GM21360 (cell line): ENCODE measurements around the gene SLFN14.
"Not testable (repeated sequence)": the region's sequence is repeated elsewhere in the genome, so short reads cannot be mapped to it uniquely, and the experiment has no call there.

Source experiments
- ATAC-seq: cut with Tn5 transposase; IDR thresholded peaks from one replicate; pipeline ENCODE4 v1.9.1; 2021; ENCODE audit warnings: mild to moderate bottlenecking, moderate library complexity; ENCODE audit not compliant: unreplicated experiment

The SLFN14 gene

DNA sequence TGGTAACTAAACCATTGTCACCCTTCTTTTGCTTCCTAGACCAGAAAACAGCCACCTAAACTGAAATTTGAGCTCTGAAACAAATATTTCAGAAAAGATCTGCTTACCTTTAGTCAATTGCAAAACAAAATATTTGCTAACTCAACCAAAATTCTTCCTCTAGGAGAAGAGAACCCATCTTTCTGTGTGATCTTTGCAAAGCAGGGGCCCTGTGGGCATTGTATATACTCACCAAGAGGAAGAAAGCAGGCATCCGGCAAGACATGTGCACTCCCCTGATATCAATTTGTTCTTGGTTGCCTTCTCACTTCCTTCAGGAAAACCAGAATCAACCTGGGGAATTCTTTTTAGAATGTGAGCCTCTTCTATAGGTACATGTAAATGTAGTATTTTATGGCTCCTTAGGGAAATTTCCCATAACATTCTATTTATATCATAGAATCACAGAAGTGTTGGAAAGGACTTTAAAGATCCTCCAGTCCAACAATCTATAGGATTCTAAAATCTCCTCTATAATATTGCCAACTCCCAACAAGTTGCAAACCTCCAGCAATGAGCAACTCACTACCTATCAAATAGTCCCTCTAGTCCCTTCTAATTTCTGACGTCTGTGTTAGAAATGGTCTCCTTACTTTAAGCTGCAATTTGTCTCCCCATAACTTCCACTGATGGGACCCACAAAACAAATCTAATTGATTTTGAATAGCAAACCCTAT lies 966 bp downstream of the SLFN14 start:
- ATAC-seq, result no peak

DNA sequence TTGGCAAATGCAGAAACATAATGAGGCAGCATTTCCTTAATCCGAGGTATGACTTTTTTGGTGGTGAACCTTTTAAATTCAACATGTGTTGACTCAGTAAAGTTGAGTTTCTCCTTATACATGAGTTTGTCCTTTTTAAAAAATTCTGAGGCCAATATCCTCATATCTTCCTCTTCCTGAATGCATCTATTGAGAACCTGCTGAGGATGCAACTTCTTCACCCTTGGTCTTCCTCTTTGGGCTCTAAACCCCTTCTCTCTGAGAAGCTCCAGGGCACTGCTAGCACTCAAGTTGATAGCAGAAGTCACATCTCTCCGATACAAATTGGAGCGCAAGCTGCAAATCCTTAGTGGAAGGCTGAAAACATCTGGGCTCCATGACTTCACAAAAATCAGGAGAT lies 3.3 kb downstream of the SLFN14 start:
- ATAC-seq, result no peak

DNA sequence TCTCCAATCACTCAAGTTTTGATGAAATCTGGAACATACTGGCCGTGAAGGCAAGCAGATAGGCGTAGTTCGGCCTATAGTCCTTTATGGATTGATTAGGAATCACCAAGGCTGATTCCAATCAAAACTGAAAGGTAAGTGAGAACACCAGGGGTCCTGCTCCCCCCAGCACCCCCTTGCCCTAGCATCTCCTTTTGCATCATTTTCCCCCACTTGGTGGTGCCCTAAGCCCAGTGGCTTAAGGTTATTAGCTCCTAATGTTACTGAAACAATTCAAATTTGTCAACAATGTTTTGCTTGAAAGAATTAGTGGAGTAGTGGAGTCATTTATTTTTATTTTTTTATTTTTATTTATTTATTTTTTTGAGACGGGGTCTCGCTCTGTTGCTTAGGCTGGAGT lies 4.9 kb downstream of the SLFN14 start:
- ATAC-seq, result no peak

DNA sequence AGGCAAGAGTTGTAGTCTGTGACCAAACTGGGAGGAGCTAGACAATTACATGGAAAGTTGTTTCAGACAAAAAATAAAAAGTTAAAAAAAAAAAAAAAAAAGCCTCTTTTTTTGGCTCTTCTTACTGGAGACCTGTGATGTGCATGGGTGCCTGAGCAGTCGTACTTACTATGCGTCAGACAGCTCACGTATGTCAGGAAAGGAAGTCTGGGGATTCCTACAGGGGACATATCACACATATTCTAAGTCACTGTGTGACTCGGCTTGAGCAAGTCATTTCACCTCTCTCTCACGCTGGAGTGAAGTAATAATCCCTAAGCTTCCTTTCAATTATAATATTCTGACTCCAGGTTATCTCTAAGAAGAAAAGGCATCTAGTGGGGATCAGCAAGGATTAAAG lies 6.0 kb downstream of the SLFN14 start:
- ATAC-seq, result no peak

DNA sequence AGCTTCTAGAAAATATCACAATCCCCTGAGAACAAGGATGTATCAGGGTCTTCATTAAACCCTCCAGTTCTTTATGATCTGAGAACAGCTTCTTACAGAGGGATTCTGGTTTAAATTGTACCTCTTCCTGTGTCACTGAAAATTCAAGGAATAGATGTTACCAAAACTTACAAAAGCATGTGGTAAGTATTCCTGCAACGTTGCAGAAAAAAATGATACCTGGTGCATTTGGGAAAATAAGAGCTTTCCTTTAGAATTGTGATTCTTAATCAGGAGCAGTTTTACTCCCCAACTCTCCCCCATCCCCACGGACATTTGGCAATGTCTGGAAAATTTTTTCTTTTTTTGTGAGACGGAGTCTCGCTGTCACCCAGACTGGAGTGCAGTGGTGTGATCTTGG lies 7.3 kb downstream of the SLFN14 start:
- ATAC-seq, result no peak

DNA sequence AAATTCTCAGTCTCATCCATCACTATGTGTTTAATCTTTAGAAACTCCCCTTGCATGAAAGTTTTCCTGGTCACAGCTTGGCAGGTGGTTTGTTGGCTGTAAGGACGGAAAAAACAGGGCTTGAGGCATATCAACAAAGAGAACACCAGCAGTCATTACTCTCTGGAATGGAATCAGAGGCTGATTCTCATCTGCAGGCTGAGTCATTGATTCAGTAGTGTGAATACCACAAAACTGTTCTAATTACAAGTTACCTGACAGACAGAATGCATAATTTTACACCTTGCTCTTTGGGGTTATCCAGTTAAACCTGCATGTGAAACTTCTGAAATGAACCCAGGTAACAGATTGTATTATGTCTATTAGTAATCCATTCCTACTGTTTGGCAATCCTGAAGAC lies 11.6 kb downstream of the SLFN14 start:
- no peak for ATAC-seq

DNA sequence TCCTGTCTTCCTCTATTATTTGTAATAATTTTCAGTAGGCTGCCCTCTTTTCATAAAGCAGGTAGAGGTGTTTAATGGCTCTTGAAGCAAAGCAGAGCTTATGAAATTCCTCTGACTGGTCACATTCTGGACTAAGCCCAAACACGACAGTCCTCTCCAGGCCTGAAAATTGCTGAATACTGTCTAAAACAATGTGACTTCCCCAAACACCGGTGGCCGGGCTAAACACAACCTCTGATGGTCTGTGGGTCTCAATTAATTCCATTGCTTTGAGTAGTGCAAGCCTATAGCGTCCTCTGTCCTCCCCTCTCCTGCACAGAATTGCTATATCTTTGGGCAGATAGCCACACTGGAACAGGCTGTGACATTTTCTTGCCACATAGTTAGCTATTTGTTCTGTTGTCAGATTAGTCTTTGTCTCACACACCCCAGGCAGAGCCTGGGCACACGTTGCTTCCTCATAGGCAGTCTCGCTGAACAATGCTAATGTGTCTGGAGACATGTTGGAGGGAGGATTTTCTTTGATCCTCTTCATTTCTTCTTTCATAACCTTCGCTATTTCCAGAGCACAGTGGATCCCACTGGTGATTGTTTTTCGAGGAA lies 12.3 kb downstream of the SLFN14 start:
- ATAC-seq, result no peak

DNA sequence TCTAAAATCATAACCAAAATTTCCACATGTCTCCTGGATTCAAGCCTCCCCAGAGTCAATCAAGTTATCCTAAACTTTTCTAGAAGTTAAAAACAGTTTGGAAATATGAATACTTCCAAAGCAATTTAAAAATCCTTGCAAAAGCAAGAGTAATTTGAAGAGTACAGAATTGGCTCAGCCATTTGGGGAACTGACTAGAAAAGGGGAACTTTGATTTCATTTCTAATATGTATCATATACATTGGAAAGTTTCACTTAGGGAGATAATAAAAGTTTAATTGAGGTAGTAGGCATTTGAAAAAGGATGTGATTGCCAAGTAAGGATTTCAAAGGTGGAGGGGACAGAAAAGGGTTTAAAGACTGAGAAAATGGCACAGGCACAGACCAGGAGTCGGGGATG lies 14.1 kb downstream of the SLFN14 start:
- ATAC-seq, result no peak

DNA sequence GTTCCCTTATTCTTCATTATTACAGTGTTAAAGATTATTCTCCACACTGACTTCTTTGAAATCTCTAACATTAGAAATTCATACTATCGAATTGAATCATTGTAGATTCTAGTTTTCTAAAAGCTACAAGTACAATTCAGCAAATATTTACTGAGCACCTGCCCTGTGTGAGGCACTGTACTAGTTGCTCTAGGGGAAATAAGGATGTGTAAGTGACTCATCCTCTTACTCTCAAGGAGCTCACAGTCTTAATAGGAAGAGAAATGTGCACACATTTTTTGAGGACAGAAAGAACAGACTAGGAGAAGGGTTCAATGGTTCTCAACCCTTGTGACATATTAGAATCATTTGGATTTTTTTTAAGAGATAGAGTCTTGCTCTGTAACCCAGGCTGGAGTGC lies 15.5 kb downstream of the SLFN14 start:
- no peak for ATAC-seq

DNA sequence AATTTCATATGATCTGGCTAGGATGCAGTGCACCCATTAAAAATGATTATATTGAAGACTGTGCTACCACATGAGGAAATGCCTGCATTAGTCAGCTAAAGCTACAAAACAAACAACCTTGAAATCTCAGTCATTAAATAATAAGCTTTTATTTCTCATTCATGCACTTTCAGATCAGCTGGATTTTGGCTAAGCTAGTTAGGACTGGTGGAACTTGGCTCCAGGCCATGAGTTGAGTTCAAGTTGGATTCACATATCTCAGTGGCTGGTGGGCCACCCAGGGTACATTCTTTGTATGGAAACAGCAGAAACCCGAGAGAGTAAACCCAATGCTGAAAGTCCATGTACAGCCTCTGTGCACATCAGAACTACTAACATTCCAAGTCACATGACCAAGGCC lies 16.8 kb downstream of the SLFN14 start:
- no peak for ATAC-seq

DNA sequence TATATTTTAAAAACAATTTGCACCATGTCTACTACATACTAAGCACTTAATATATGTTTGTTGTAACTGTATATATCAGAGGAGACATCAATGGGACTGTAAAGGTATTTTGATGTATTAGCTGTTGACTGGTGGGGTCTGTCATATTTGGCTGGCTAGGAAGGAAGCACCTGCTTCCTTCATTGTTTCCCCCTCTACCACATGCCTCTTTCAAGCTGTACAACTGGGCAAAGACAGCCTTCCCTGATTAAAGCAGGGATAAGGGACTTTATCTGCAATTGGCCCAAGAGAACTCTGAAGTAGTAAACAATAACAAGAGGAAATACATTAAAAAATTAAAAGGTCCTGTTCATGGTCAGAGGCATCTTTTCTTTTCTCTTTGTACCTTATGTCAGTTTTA lies 17.6 kb downstream of the SLFN14 start:
- no peak for ATAC-seq

DNA sequence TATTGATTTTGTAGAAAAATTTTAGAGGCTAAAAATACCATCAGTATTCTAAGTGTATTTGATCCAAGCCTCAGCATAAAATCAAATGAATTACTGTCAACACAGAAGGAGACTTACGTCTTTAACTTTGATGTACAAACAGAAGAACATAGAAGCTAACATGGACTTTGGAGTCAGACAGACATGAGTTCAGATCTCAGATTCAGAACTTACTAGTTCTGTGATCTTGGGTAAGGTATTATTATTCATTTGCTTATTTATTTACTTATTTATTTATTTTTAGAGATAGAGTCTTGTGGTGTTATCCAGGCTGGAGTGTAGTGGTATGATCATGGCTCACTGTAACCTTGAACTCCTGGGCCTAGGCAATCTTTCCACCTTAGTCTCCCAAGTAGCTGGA lies 19.2 kb downstream of the SLFN14 start:
- ATAC-seq, result no peak

DNA sequence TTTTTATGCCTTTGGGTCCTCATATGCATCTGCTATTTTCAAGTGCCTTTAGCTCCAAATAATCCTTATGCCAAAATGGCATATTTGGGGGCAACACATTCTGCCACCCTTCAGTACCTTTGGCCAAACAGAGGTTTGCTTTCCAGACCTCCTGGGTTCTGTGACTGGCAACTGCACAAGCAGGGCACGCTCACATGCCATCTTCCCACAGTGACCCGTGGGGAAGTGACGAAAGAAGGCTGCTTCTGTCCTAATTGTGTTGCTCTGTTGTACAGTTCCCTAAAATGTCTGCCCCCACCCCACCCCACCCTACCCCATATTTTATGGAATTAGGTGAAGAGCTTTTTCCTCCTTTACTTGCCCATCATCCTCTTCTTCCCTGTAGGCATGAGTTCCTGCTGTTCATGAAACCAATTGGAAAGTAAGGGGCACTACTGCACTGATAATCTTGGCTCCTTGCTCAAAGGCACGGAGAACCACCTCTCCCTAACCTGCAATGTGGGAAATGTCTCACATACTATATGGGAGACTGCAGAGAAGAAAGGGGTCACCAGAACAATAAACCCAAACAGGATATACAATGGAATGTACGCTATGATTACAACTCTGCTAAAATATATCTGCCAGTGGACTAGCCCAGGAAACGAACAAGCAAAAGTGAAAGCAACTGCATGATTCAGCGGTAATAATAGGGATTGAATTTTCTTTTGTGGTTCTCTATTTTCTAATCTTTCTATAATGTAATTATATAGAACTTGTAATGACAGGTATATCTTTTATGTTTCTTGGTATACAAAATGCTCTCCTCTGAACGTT lies 19.8 kb downstream of the SLFN14 start:
- no peak for ATAC-seq

DNA sequence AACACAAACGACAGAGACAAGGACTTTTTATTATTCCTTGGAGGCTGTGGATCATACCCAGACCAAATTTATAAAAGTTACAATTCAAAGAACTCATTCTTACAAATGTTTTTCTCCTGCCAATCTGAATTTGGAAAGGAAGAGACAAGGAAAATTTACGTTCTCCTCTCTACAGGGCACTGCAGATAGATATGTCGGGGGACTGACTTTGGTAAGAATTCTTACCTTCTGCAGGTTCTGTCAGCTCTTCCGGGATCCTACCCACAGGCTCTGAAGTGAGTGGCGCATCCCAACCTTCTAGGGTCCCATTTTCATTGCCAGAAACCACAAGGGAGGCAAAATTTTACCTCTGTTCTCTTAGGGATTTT lies 21.0 kb downstream of the SLFN14 start:
- ATAC-seq, result no peak

DNA sequence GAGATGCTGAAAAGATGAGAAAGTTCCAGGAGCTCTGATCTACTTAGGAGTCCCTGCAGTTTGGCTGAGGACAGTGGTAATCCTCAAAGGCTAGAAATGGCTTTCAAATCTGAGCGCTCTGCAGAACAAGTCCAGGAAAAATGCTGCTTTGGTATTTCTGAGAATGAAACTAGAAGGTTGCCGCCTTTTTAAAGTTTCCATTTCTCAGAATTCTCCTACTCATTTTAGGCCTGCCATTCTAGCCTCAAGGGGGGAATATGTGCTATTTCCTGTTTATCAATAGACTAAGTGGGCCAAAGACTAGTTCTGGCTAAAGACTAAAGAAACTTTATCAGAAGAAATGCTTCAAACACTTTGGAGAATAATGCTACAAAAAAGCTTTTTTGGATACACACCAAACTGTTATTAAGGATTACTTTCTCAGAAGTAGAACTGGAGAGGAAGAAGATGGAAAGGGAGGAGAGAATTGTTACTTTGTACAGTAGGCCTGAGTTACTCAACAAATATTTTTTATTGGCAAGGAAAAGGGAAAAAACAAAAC lies 22.9 kb downstream of the SLFN14 start, which contains the start of gene SLFN12L:
SLFN12L (minus strand) TSS at position 78 of the 541 bp plus-strand sequence. CDS start 15,314 bp downstream, outside the sequence.
- no peak for ATAC-seq

DNA sequence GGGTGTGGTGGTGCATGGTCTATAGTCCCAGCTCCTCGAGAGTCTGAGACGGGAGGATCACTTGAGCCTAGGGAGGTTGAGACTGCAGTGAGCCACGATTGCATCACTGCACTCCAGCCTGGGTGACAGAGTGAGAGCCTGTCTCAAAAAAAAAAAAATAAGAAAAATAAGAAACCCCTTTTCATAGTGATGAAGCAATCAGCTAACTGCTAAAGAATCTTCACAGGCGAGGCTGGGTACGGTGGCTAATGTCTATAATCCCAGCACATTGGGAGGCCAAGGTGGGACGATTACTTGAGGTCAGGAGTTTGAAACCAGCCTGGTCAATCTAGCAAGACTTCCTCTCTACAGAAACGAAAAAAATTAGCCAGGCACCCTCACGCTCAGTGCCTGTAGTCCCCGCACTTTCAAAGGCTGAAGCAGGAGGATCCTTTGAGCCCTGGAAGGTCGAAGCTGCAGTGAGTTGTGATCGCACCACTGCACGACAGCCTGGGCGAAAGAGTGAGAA lies 23.9 kb downstream of the SLFN14 start:
- ATAC-seq, result no peak

DNA sequence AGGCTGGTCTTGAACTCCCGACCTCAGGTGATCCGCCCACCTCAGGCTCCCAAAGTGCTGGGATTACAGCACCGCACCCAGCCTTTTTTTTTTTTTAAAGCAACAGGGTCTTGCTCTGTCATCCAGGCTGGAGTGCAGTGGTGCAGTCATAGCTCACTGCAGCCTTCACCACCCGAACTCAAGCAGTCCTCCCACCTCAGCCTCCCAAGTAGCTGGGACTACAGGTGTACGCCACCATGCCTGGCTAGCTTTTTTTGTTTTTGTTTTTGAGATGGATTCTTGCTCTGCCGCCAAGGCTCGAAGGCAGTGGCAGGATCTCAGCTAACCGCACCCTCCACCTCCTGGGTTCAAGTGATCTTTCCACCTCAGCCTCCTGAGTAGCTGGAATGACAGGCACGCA lies 25.2 kb downstream of the SLFN14 start:
- ATAC-seq, result not testable (repeated sequence)

DNA sequence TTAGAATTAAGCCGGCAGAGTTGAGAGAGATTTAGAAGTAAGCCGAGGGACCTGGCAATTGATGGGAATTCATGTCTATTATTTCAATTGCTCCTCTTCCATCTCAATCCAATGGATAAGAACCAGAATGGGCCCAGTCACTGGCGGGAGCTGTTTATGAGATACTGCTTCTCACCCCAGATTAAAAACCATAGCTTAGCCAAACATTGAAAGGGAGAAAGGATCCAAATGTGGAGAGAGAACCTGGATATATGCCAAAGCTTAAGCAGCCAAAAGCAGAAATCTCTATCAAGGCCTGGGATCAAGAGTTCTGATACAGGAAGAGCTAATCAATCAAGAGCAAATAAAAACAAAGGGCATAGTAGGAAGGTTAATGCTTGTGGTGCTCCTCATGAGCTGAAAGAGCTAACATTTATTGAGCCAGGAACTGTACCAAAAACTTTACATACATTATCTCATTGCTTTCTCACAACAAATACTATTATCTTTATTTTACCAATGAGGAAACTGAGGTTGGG lies 26.0 kb downstream of the SLFN14 start:
- ATAC-seq, result no peak

DNA sequence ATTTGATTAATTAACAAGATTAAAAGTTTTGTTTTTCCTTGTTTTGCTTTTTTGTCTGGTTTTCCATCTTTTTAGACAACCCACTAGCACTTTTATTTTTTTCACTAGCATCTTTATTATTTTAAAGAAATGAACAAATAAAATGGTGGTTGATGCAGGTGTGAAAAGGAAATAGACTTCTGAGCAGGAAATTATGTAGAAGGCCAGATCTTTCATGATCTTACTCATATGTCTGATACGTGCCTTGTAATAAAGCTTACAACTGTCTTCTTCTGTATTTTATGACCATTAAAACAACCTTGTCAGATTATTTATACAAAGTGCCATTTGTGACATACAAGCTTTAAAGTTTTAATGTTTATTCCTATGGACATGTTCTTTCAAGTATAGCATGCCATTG lies 29.5 kb downstream of the SLFN14 start:
- no peak for ATAC-seq

DNA sequence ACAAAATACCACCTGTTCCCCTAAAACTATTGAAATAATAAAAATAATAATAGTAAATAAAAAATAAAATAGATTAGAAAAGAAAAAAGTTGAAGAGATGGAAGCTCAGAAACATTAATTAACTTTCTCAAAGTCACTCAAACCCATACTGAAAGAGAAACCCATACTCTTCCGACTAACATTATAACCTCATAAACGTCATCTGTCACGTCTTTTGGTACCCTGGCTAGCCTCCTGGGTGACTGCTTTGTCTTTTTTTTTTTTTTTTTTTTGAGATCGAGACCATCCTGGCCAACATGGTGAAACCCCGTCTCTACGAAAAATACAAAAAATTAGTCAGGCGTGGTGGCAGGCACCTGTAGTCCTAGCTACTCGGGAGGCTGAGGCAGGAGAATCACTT lies 30.8 kb downstream of the SLFN14 start:
- no peak for ATAC-seq

DNA sequence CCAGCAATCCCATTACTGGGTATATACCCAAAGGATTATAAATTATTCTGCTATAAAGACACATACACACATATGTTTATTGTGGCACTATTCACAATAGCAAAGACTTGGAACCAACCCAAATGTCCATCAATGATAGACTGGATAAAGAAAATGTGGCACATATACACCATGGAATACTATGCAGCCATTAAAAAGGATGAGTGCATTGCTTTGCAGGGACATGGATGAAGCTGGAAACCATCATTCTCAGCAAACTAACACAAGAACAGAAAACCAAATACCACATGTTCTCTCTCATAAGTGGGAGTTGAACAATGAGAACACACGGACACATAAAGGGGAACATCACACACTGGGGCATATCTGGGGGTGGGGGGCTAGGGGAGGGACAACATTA lies 31.3 kb downstream of the SLFN14 start:
- ATAC-seq, result not testable (repeated sequence)
